GM12875 (cell line): ENCODE results near the gene NAT10.
"Not testable (repeated sequence)": the region's sequence is repeated elsewhere in the genome, so short reads cannot be mapped to it uniquely, and the experiment has no call there.

Experiments used
- H3K4me3 ChIP-seq: one replicate; pipeline ENCODE4 v1.5.1; 2011; ENCODE audit warnings: low read depth, low read length, control low read depth
- TF ChIP-seq, protein P1 (sequence below): IDR thresholded peaks from 2 replicates; pipeline ENCODE4 v1.5.1; 2011; ENCODE audit warnings: low read depth, mild to moderate bottlenecking, control low read depth, inconsistent platforms, low read length, moderate library complexity, borderline replicate concordance; ENCODE audit not compliant: insufficient read depth

NAT10 gene

DNA sequence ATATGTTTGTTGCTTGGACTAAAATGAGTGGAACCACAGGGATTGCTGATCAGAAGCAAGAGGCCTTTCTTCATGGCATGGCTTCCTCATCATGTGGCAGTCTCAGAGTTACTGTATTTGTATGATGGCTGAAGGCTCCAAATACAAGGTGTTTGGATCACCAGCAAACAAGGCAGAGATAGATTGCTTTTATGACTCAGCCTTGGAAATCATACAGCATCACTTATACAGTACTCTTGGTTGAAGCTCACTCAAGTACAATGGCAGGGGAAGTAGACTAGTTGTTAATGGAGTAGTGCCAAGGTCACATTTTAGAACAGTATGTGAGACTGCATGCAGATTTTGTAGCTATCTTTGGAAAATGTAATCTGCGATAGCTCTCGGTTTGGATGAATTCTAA is 37.3 kb upstream of the NAT10 start:
- TF ChIP-seq, protein P1, sequence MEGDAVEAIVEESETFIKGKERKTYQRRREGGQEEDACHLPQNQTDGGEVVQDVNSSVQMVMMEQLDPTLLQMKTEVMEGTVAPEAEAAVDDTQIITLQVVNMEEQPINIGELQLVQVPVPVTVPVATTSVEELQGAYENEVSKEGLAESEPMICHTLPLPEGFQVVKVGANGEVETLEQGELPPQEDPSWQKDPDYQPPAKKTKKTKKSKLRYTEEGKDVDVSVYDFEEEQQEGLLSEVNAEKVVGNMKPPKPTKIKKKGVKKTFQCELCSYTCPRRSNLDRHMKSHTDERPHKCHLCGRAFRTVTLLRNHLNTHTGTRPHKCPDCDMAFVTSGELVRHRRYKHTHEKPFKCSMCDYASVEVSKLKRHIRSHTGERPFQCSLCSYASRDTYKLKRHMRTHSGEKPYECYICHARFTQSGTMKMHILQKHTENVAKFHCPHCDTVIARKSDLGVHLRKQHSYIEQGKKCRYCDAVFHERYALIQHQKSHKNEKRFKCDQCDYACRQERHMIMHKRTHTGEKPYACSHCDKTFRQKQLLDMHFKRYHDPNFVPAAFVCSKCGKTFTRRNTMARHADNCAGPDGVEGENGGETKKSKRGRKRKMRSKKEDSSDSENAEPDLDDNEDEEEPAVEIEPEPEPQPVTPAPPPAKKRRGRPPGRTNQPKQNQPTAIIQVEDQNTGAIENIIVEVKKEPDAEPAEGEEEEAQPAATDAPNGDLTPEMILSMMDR: no peak
- H3K4me3 ChIP-seq: no peak overlapping the region

DNA sequence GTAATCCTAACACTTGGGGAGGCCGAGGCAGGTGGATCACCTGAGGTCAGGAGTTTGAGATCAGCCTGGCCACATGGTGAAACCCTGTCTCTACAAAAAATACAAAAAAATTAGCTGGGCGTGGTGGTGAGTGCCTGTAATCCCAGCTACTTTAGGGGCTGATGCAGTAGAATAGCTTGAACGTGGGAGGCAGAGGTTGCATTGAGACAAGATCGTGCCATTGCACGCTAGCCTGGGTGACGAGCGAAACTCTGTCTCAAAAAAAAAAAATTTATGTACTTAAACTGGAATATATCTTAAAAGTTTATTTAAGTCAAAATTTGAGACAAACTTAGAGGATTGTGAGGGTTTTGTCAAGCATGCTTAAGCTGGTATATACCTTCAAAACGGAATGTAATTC is 34.1 kb upstream of the NAT10 start:
- not testable (repeated sequence) for H3K4me3 ChIP-seq

DNA sequence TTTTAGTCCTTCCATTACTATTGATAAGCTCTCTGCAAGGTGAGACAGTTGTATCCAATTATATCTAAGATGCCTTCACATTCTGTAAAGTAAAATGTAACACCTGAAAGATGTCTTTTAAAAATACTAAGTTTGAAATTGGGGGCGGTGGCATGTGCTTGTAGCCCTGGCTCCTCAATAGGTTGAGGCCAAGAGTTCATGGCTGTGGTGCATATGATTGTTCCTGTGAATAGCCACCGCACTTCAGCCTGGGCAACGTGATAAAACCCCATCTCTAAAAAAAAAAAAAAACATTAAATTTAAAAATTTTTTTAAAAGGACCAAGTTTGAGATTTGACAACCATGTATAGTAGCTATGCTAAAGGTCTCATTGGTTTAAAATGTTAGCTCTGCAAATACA is 33.4 kb upstream of the NAT10 start:
- TF ChIP-seq, protein P1: no peak
- no peak overlapping the region for H3K4me3 ChIP-seq

DNA sequence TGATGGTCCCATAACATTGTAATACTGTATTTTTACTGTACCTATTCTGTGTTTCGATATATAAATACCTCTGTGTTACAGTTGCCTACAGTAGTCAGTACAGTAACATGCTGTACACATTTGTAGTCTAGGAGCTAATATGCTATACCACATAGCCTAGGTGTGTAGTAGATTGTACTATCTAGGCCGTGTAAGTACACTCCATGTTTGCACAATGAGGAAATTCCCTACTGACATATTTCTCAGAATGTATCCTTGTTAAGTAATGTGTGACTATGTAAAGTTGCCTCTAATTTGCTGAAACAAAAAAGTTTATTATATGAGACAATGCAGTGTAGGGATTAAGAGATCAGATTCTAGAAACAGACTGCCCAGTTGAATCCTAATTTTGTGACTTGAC is 32.6 kb upstream of the NAT10 start:
- TF ChIP-seq, protein P1: no peak
- no peak overlapping the region for H3K4me3 ChIP-seq

DNA sequence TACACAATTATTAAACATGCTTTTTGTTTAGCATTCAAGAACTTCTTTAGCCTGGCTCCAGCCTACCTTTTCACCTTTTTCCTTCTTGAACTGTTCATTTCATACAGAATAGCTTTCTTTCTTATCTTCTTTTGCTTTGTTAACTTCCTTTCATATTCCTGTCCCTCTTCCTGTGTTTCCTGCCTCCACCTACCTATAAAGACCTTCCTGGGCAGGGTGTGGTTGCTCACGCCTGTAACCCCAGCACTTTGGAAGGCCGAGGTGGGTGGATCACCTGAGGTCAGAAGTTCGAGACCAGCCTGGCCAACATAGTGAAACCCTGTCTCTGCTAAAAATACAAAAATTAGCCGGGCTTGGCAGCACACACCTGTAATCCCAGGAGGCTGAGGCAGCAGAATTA is 31.0 kb upstream of the NAT10 start:
- H3K4me3 ChIP-seq: no peak overlapping the region
- TF ChIP-seq, protein P1: no peak

DNA sequence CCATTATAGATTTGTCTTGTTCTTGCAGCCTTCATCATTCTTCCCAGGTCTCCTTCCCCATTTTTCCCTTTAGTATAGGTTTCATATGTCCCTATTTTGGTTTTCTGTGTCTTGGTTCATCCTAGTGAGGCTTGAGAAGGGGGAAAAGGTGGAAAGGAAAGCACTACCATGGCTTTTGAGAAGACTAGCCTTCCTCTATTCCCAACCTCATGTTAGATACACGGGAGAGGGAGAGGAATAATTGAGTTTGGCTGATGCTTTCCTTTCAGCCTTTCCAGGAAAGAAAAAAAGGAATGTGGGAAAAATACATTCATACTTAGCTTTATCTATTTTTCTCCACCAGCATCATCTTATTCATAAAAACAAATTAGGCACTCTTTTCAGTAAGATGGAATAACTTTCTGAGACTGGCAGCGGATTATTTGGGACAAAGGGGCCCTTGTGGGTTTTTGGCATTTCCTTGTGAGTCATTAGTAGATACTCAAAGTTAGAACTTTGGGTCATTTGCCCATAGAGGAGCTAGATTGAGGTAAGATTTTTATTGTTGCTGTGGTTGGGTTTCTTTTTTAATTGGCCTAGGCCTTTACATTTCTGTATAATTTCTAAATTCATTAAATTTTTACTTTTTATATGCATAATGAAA is 30.1 kb upstream of the NAT10 start:
- TF ChIP-seq, protein P1: no peak
- H3K4me3 ChIP-seq: no peak overlapping the region

DNA sequence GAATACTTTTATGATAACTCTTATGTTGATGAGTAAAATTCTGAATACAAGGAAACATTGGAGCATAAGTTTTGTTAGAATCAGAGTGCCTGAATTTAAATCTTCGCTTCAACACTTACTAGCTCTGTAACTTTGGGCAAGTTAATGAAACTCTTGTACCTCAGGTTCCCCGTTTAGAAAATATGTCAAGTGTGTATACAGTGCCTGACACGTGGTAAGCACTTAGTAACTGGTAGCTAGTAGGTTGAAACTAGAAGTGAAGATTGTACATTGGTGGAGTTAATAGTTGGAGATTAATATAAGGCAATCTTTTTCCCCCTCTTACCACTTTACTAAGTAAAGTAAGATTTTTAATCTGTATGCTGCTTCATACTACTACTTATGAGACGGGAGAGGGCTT is 24.8 kb upstream of the NAT10 start:
- no peak overlapping the region for H3K4me3 ChIP-seq
- TF ChIP-seq, protein P1: no peak

DNA sequence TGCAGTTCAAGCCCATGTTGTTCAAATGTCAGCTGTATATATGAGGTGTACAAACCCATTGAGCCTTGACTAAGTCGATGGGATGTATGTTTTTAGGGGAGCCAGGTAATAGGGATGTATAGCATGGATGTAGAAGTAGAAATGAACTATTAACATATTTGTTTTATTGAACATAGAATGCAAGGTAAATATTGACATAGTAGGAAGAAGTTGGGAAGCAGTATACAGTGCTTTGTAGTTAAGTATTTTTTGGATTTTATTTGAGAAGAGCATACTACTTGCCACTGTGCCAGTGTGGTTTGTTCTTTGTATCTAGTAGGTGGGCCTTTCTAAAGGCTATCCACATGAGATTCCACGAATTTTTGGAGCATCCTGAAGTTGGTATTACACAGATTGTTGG is 20.8 kb upstream of the NAT10 start:
- TF ChIP-seq, protein P1: no peak
- H3K4me3 ChIP-seq: no peak overlapping the region
